ENCODE data around the gene WDR37. TPM values are rescaled to one million over a fixed set of nuclear protein-coding genes. Genes with fewer than 3 reads are reported as not detected.
A peak's percentile ranks its signal among the peaks of the same experiment; 100 is the strongest.

WDR37 gene
- total RNA-seq, 1 experiment from 2014 or later, result 8.4 TPM

GRCh38 chr10:1074748-1075308 is 18.6 kb downstream of the WDR37 start:
- DNase-seq, result peak; percentile 50
- Histone ChIP-seq H3K36me3 (replicated peaks; ENCODE audit: control insufficient read depth, insufficient read depth, low read length) (peaks cover under 1% of the 10 kb centered on the region), H3K4me3 (ENCODE audit: insufficient read depth, low read depth, low read length) (no peak overlapping the region), H3K27me3 (ENCODE audit: control insufficient read depth, insufficient read depth, low read length) (no peaks in the 10 kb centered on the region)

DNA sequence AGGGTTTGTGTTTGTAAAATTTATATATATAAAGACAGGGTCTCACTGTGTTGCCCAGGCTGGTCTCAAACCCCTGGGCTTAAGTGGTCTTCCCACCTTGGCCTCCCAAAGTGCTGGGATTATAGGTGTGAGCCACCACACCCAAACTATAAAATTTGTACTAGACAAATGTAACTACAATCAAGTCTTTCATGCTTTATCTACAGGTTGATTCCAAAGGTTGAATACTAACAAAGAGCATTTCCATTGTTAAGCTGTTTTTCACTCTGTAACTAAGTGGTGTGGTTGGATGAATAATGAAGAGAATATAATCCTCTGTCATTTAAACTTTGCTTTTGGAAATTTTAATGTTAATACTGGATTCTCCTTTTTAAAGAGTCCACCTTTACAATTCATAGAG is 22.5 kb downstream of the WDR37 start:
- peaks cover 2% of the 10 kb centered on the region for H3K36me3 ChIP-seq (replicated peaks; ENCODE audit: control insufficient read depth, insufficient read depth, low read length)
- H3K4me3 ChIP-seq (ENCODE audit: insufficient read depth, low read depth, low read length), result no peak overlapping the region
- no peaks in the 10 kb centered on the region for H3K27me3 ChIP-seq (ENCODE audit: control insufficient read depth, insufficient read depth, low read length)
- no peak for DNase-seq

- H3K36me3 ChIP-seq (replicated peaks; ENCODE audit: control insufficient read depth, insufficient read depth, low read length), result peaks cover 10% of the 10 kb centered on the region
- DNase-seq, result no peak
- no peaks in the 10 kb centered on the region for H3K27me3 ChIP-seq (ENCODE audit: control insufficient read depth, insufficient read depth, low read length)
- no peak overlapping the region for H3K4me3 ChIP-seq (ENCODE audit: insufficient read depth, low read depth, low read length)
Measured at GRCh38 chr10:1083581-1083980, 27.4 kb downstream of the WDR37 start.

DNA sequence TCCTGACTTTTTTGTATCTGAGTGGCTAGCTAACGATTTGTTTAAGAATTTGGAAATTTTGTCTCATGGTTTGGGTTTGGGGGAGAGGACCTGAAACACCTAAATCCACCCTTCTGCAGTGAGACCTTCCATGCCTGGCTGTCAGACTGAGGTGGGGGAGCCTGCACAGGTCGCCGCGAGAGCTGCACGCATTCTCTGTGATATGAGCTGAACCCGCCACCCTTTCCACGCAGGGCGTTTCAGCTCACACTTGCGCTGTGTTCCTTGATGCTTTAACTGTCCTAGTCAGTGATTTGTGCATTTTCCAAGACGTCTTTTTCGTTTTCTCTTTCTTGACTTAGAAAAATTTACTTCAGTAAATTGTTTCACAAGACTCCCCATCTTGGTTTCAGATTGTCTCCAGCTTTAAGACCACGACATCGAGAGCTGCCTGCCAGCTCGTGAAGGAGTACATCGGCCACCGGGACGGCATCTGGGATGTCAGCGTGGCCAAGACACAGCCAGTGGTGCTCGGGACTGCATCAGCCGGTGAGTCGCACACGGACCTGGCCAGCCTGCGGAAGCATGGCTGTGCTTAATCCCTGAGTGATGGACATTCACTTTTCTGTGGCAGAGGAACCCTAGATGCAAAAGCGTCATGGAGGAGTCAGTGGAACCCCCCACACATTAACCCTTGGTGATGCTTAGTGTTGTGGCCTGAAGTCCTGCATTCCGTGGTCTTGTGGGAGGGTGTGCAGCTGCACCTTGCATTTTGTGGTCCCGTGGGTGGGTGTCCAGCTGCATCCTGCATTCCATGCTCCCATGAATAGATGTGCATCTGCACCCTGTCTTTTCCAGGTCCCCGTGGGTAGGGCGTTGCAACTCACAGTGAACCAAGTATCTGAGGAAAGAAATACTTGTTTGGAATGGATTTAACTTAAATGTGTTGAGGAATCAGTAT is 28.1 kb downstream of the WDR37 start:
- H3K4me3 ChIP-seq (ENCODE audit: insufficient read depth, low read depth, low read length), result no peak overlapping the region
- no peaks in the 10 kb centered on the region for H3K27me3 ChIP-seq (ENCODE audit: control insufficient read depth, insufficient read depth, low read length)
- no peak for DNase-seq
- H3K36me3 ChIP-seq (replicated peaks; ENCODE audit: control insufficient read depth, insufficient read depth, low read length), result peaks cover 10% of the 10 kb centered on the region

- Histone ChIP-seq H3K36me3 (replicated peaks; ENCODE audit: control insufficient read depth, insufficient read depth, low read length) (peaks cover 10% of the 10 kb centered on the region), H3K4me3 (ENCODE audit: insufficient read depth, low read depth, low read length) (no peak overlapping the region), H3K27me3 (ENCODE audit: control insufficient read depth, insufficient read depth, low read length) (no peaks in the 10 kb centered on the region)
- DNase-seq, result no peak
Measured at GRCh38 chr10:1085258-1085657, 29.1 kb downstream of the WDR37 start.

DNA sequence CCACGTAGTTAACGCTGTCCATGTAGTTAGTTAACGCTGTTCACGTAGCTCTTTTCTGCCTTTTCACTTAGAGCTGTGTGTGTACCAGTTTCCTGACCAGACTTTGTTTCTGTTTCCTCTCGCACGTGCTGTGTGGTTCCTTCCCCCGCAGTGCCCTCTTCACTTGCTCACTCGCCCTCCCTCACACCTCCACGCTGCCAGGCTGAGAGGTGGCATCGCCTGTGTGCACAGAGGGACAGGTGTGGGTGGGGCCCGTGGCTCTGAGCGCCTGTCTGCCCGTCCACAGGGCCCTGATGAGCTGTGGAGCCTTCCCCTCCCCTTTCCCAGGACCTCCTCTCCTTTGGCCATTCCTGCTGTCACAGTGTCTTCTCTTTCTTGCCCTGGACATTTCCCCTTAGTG is 30.6 kb downstream of the WDR37 start:
- DNase-seq, result no peak

GRCh38 chr10:1089017-1089689 is 33.0 kb downstream of the WDR37 start:
- Histone ChIP-seq H3K4me3 (ENCODE audit: insufficient read depth, low read depth, low read length) (no peak overlapping the region), H3K27me3 (ENCODE audit: control insufficient read depth, insufficient read depth, low read length) (no peaks in the 10 kb centered on the region), H3K36me3 (replicated peaks; ENCODE audit: control insufficient read depth, insufficient read depth, low read length) (peaks cover 9% of the 10 kb centered on the region)
- DNase-seq, result no peak

More for the DNA sequence above, 30.6 kb downstream of the WDR37 start:
- Histone ChIP-seq H3K36me3 (replicated peaks; ENCODE audit: control insufficient read depth, insufficient read depth, low read length) (peaks cover 10% of the 10 kb centered on the region), H3K4me3 (ENCODE audit: insufficient read depth, low read depth, low read length) (no peak overlapping the region), H3K27me3 (ENCODE audit: control insufficient read depth, insufficient read depth, low read length) (no peaks in the 10 kb centered on the region)

DNA sequence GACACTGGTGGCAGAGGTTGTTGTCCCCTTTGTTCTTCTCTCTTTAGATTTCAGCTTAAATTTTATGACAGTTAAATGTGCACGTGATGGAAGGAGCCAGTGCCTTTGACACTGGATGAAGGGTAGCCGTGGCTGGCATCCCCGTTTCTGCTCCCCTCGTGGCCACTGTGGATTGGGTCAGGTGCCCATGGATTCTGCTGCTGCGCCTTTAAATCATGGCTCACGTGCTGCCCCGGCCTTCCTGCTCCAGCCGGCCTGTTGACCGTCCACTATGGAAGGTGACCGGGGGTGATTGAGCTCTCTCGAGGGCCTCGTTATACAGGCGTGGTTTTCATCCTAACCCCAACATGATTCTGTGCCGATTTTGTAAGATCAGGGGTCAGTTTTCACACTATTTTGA is 34.5 kb downstream of the WDR37 start:
- peaks cover 3% of the 10 kb centered on the region for H3K36me3 ChIP-seq (replicated peaks; ENCODE audit: control insufficient read depth, insufficient read depth, low read length)

GRCh38 chr10:1093696-1094095 is 37.5 kb downstream of the WDR37 start:
- peaks cover 7% of the 10 kb centered on the region for H3K36me3 ChIP-seq (replicated peaks; ENCODE audit: control insufficient read depth, insufficient read depth, low read length)

More for the DNA sequence above, 34.5 kb downstream of the WDR37 start:
- Histone ChIP-seq H3K27me3 (ENCODE audit: control insufficient read depth, insufficient read depth, low read length) (no peaks in the 10 kb centered on the region), H3K4me3 (ENCODE audit: insufficient read depth, low read depth, low read length) (no peak overlapping the region)
- DNase-seq, result no peak

GRCh38 chr10:1094112-1095057 is 38.2 kb downstream of the WDR37 start:
- Histone ChIP-seq H3K27me3 (ENCODE audit: control insufficient read depth, insufficient read depth, low read length) (no peaks in the 10 kb centered on the region), H3K36me3 (replicated peaks; ENCODE audit: control insufficient read depth, insufficient read depth, low read length) (peaks cover 7% of the 10 kb centered on the region), H3K4me3 (ENCODE audit: insufficient read depth, low read depth, low read length) (no peak overlapping the region)
- no peak for DNase-seq

More at GRCh38 chr10:1093696-1094095, 37.5 kb downstream of the WDR37 start:
- no peak for DNase-seq
- no peak overlapping the region for H3K4me3 ChIP-seq (ENCODE audit: insufficient read depth, low read depth, low read length)
- no peaks in the 10 kb centered on the region for H3K27me3 ChIP-seq (ENCODE audit: control insufficient read depth, insufficient read depth, low read length)

DNA sequence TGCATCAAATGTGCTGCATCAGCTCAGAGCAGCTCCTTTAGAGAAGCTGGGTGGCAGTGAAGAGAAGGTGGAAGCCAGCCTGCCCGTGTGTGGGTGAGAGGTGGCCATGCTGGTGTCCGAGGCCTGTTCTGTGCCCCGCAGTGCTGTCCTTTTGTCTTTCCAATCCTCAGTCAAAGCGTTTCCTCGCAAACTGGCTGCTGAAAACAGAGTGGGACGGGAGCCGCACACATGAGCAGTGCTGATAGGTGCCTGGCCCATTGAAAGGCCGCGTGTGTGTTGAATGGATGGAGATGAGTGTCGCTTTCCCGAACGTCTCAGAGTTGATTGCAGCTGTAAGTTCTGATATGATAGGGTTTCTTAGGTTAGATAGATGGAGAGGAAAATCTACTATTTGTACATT is 39.3 kb downstream of the WDR37 start:
- Histone ChIP-seq H3K27me3 (ENCODE audit: control insufficient read depth, insufficient read depth, low read length) (no peaks in the 10 kb centered on the region), H3K36me3 (replicated peaks; ENCODE audit: control insufficient read depth, insufficient read depth, low read length) (peaks cover 6% of the 10 kb centered on the region), H3K4me3 (ENCODE audit: insufficient read depth, low read depth, low read length) (no peak overlapping the region)
- DNase-seq, result no peak

- no peak for DNase-seq
- Histone ChIP-seq H3K4me3 (ENCODE audit: insufficient read depth, low read depth, low read length) (no peak overlapping the region), H3K36me3 (replicated peaks; ENCODE audit: control insufficient read depth, insufficient read depth, low read length) (peaks cover 6% of the 10 kb centered on the region), H3K27me3 (ENCODE audit: control insufficient read depth, insufficient read depth, low read length) (no peaks in the 10 kb centered on the region)
Measured at GRCh38 chr10:1096287-1096889, 40.2 kb downstream of the WDR37 start.

- Histone ChIP-seq H3K4me3 (ENCODE audit: insufficient read depth, low read depth, low read length) (no peak overlapping the region), H3K27me3 (ENCODE audit: control insufficient read depth, insufficient read depth, low read length) (no peaks in the 10 kb centered on the region), H3K36me3 (replicated peaks; ENCODE audit: control insufficient read depth, insufficient read depth, low read length) (peaks cover 6% of the 10 kb centered on the region)
- DNase-seq, result no peak
Measured at GRCh38 chr10:1097436-1097835, 41.3 kb downstream of the WDR37 start.

GRCh38 chr10:1100143-1100542 is 44.0 kb downstream of the WDR37 start:
- no peak for DNase-seq
- peaks cover 10% of the 10 kb centered on the region for H3K36me3 ChIP-seq (replicated peaks; ENCODE audit: control insufficient read depth, insufficient read depth, low read length)
- H3K27me3 ChIP-seq (ENCODE audit: control insufficient read depth, insufficient read depth, low read length), result no peaks in the 10 kb centered on the region
- H3K4me3 ChIP-seq (ENCODE audit: insufficient read depth, low read depth, low read length), result no peak overlapping the region
